Retinal pigment epithelial cell (primary cell): ENCODE measurements around the gene ARHGAP32.
"Not testable (repeated sequence)": the region's sequence is repeated elsewhere in the genome, so short reads cannot be mapped to it uniquely, and the experiment has no call there.

ENCODE experiments used
- DNase-seq: peaks from one replicate; pipeline ENCODE4 v3.0.0-alpha.2; 2010; ENCODE audit warnings: low read depth
- H3K4me3 ChIP-seq: 2 replicates; pipeline ENCODE4 v1.5.1; 2011; ENCODE audit warnings: mild to moderate bottlenecking, low read length, control low read depth, moderate library complexity
- CTCF ChIP-seq: conservative IDR thresholded peaks from 2 replicates; pipeline ENCODE4 v1.5.1; 2011; ENCODE audit warnings: low read depth, low read length, control low read depth, inconsistent platforms

ARHGAP32 gene

GRCh38 chr11:129202646-129203045 is 10.5 kb upstream of the ARHGAP32 start:
- TF ChIP-seq CTCF: no peak
- no peak overlapping the region for H3K4me3 ChIP-seq
- DNase-seq: no peak

GRCh38 chr11:129195682-129196081 is 3.6 kb upstream of the ARHGAP32 start:
- no peak overlapping the region for H3K4me3 ChIP-seq
- TF ChIP-seq CTCF: no peak
- no peak for DNase-seq

GRCh38 chr11:129191649-129192048 is 476 bp downstream of the ARHGAP32 start:
- no peak for DNase-seq
- no peak for TF ChIP-seq CTCF
- H3K4me3 ChIP-seq: no peak overlapping the region

- no peak overlapping the region for H3K4me3 ChIP-seq
- no peak for TF ChIP-seq CTCF
- no peak for DNase-seq
Measured at GRCh38 chr11:129190087-129190486, 2.0 kb downstream of the ARHGAP32 start.

- no peak for DNase-seq
- no peak for TF ChIP-seq CTCF
- no peak overlapping the region for H3K4me3 ChIP-seq
Measured at GRCh38 chr11:129189646-129190045, 2.5 kb downstream of the ARHGAP32 start.

- H3K4me3 ChIP-seq, DNase-seq: not testable (repeated sequence)
Measured at GRCh38 chr11:129185082-129185481, 7.0 kb downstream of the ARHGAP32 start.

GRCh38 chr11:129184581-129184980 is 7.5 kb downstream of the ARHGAP32 start:
- DNase-seq: no peak
- H3K4me3 ChIP-seq: no peak overlapping the region
- TF ChIP-seq CTCF: no peak

GRCh38 chr11:129167315-129167714 is 24.8 kb downstream of the ARHGAP32 start:
- H3K4me3 ChIP-seq: no peak overlapping the region
- DNase-seq: no peak
- TF ChIP-seq CTCF: no peak
